ENCODE measurements around the gene STARD3.

DNA sequence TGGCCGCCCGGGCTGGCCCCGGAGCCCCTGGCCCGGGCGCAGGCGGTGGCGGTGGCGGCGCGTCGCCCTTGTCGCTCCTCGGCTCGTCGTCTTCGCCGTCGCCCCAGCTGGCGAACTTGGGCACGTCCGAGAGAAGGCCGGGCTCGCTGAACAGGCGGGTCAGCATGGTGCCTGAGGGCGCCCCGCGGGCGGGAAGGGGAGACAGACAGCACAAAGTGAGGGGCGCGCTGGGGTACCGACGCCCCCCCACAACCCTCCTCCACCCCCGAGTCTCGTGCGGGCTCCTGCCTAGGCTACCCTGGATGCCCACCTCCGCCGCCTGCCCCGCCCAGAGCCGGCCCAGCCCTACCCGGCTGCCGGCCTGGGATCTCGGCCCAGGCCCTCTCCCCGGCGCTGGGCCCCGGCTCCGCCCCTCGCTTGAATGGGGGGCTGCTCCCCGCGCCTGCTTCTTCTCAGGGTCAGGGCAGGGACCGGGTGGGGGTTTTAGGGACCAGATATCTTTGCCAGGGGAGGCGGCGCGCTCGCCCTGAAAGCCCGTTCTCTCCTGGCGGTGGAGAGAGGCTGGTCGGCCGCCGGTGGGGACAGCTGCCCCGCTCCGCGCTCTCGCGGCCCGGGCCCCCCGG is 30.4 kb upstream of the STARD3 start:
- TF ChIP-seq POLR2AphosphoS5 (IDR thresholded peaks at IDR 0.05) (no peak), POLR2A (IDR thresholded peaks at IDR 0.05; ENCODE audit: low read depth) (no peak), EP300 (IDR thresholded peaks at IDR 0.05) (no peak)
- TF ChIP-seq, protein P1, sequence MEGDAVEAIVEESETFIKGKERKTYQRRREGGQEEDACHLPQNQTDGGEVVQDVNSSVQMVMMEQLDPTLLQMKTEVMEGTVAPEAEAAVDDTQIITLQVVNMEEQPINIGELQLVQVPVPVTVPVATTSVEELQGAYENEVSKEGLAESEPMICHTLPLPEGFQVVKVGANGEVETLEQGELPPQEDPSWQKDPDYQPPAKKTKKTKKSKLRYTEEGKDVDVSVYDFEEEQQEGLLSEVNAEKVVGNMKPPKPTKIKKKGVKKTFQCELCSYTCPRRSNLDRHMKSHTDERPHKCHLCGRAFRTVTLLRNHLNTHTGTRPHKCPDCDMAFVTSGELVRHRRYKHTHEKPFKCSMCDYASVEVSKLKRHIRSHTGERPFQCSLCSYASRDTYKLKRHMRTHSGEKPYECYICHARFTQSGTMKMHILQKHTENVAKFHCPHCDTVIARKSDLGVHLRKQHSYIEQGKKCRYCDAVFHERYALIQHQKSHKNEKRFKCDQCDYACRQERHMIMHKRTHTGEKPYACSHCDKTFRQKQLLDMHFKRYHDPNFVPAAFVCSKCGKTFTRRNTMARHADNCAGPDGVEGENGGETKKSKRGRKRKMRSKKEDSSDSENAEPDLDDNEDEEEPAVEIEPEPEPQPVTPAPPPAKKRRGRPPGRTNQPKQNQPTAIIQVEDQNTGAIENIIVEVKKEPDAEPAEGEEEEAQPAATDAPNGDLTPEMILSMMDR (IDR thresholded peaks at IDR 0.05) = no peak

Measured in esophagus muscularis mucosa (tissue), 4 donors.